Measurements from ENCODE around the gene NPAS2. TPM values are rescaled to one million over a fixed set of nuclear protein-coding genes. Genes with fewer than 3 reads are reported as not detected.

The NPAS2 gene
- total RNA-seq, 1 donor from 2014 or later = 11.4 TPM

DNA sequence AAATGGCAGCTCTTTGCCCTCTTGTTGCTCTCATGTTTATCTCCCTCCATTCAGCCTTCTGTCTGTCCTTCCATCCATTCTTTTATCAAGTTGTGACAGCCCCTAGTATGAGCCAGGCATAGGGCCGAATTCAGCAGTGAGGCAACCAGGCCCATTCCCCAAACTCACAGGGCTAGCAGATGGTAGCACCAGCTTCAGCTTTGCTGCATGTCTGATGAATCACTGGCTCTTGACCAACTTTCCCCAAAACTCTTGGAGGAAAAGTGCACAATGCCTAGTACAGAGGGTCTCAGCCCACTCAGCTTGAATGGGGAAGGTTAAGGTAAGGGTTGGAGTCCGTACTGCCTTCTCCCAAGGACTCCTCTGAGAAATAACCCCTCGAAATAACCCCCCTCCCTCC, 35.7 kb downstream of the NPAS2 start:
- DNase-seq = no peak
- Histone ChIP-seq H3K27me3 (no peaks in the 10 kb centered on the region), H3K36me3 (no peaks in the 10 kb centered on the region), H3K9me3 (no peaks in the 10 kb centered on the region), H3K27ac (no peak overlapping the region), H3K4me1 (no peaks in the 10 kb centered on the region), H3K4me3 (no peak overlapping the region)
- ATAC-seq = no peak
- TF ChIP-seq, protein P1, sequence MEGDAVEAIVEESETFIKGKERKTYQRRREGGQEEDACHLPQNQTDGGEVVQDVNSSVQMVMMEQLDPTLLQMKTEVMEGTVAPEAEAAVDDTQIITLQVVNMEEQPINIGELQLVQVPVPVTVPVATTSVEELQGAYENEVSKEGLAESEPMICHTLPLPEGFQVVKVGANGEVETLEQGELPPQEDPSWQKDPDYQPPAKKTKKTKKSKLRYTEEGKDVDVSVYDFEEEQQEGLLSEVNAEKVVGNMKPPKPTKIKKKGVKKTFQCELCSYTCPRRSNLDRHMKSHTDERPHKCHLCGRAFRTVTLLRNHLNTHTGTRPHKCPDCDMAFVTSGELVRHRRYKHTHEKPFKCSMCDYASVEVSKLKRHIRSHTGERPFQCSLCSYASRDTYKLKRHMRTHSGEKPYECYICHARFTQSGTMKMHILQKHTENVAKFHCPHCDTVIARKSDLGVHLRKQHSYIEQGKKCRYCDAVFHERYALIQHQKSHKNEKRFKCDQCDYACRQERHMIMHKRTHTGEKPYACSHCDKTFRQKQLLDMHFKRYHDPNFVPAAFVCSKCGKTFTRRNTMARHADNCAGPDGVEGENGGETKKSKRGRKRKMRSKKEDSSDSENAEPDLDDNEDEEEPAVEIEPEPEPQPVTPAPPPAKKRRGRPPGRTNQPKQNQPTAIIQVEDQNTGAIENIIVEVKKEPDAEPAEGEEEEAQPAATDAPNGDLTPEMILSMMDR (IDR thresholded peaks at IDR 0.05) = no peak
- intact Hi-C loops (cut with DNase I) = no loop called here

DNA sequence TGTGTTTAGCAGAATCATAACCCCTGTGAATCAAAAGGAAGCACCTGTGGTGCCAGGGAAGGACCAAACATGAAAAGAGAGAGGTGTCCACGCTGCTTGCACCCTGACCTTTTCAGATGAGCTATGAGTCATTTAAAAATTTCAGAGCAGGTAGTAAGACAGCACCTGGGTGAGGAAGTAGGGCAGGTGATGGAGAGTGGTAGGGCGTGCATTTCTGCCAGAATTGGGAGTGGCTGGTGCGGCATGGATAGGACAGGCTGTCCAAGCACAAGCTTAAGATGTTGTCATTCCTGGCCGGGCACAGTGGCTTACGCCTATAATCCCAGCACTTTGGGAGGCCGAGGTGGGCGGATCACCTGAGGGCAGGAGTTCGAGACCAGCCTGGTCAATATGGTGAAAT, 36.8 kb downstream of the NPAS2 start:
- Histone ChIP-seq H3K27ac (no peak overlapping the region), H3K9me3 (no peaks in the 10 kb centered on the region), H3K36me3 (no peaks in the 10 kb centered on the region), H3K27me3 (no peaks in the 10 kb centered on the region), H3K4me3 (no peak overlapping the region), H3K4me1 (no peaks in the 10 kb centered on the region)
- intact Hi-C loops (cut with DNase I) = no loop called here
- ATAC-seq (no peak), DNase-seq (no peak)
- TF ChIP-seq, protein P1 (IDR thresholded peaks at IDR 0.05) = no peak

DNA sequence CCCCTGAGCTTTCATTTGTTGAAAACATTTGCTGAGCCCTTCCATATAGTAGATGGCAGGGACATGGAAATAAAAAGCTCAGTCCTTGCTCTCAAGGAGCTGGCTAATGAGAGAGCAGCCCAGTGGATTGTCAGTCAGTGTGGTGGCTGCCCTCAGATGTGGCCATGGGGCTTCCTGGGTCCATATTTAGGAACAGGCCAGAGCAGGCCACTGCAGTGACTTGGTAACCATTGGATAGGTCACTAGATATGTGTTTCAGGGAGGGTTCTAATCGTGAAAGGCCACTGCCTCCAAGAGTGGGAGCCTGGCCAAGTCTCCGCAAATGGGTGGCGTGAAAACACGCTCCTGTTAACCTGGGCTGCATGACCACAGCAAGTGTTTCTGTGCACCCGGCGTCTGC, 37.4 kb downstream of the NPAS2 start:
- no peak overlapping the region for H3K4me3 ChIP-seq
- TF ChIP-seq, protein P1 (IDR thresholded peaks at IDR 0.05) = no peak
- intact Hi-C loops (cut with DNase I) = no loop called here
- DNase-seq (no peak), ATAC-seq (no peak)
- H3K4me1 ChIP-seq = no peaks in the 10 kb centered on the region
- no peaks in the 10 kb centered on the region for H3K9me3 ChIP-seq
- no peaks in the 10 kb centered on the region for H3K36me3 ChIP-seq
- H3K27me3 ChIP-seq = no peaks in the 10 kb centered on the region
- no peak overlapping the region for H3K27ac ChIP-seq

DNA sequence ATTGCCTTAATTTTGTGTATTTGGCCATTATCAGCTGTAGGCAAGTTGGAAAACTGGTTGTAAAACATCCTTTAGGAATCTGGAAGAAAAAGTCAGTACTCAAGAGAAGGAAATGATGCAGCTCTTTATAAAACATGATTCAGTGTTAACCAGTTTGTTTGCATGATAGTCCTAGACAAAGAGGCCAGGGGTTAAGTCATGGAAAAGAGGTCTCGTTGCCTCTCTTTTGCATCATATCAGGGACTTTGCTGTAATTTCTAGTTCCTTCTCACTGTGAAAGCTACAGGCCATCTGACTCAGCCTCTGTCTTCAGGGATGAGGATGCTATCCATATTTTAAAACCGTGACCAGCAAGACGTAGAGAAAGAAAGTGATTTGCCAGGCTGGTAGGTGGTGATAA, 38.0 kb downstream of the NPAS2 start:
- Histone ChIP-seq H3K4me3 (no peak overlapping the region), H3K36me3 (no peaks in the 10 kb centered on the region), H3K9me3 (no peaks in the 10 kb centered on the region), H3K27ac (no peak overlapping the region), H3K4me1 (no peaks in the 10 kb centered on the region), H3K27me3 (no peaks in the 10 kb centered on the region)
- ATAC-seq = no peak
- intact Hi-C loops (cut with DNase I) = no loop called here
- no peak for DNase-seq
- TF ChIP-seq, protein P1 (IDR thresholded peaks at IDR 0.05) = no peak

DNA sequence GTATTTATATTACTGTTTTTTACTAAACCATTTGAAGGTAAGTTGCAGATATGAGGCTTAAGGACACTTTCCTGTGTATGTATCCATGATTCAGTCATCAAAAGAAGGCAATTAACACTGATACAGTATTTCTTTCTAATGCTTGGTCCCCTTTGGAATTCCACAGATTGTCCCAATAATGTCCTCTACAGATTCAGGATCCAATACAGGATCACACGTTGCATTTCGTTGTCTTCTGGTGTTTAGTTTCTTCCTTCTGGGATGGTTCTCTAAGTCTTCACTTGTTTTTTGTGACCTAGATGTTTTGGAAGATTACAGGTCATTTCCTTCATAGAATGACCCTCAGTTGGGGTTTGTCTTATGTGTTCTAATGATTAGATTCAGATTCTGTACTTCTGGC, 40.0 kb downstream of the NPAS2 start:
- intact Hi-C loops (cut with DNase I) = no loop called here
- ATAC-seq = no peak
- H3K4me1 ChIP-seq = no peaks in the 10 kb centered on the region

DNA sequence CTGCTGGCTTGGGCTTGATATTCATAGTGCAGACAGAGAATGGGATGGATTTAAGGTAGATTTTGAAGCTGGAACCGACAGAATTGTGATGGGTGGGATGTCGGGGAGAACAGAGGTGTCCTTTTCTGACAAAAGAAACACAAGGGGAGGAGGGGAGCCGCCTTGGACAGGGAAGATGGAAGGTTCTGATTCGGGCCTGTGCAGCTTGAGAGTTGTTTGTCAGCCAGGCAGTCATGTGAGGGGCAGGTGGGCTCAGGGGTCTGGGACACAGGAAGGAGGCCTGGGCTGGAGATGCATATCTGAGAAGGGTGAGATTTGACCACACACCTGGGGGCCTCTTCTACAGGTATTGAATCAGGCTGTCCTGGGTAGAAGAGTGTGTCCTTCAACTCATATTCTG, 41.4 kb downstream of the NPAS2 start:
- Histone ChIP-seq H3K4me3 (no peak overlapping the region), H3K4me1 (no peaks in the 10 kb centered on the region), H3K27me3 (no peaks in the 10 kb centered on the region), H3K9me3 (no peaks in the 10 kb centered on the region), H3K36me3 (no peaks in the 10 kb centered on the region), H3K27ac (no peak overlapping the region)
- intact Hi-C loops (cut with DNase I) = no loop called here
- no peak for DNase-seq
- TF ChIP-seq, protein P1 (IDR thresholded peaks at IDR 0.05) = no peak
- ATAC-seq = no peak

More for the DNA sequence above, 40.0 kb downstream of the NPAS2 start:
- no peaks in the 10 kb centered on the region for H3K36me3 ChIP-seq
- H3K4me3 ChIP-seq = no peak overlapping the region
- no peak overlapping the region for H3K27ac ChIP-seq
- no peaks in the 10 kb centered on the region for H3K27me3 ChIP-seq
- no peaks in the 10 kb centered on the region for H3K9me3 ChIP-seq
- TF ChIP-seq, protein P1 (IDR thresholded peaks at IDR 0.05) = no peak
- DNase-seq = no peak

Measured in upper lobe of right lung (tissue), 1 donor.